ENCODE measurements around the gene FXYD1.

- TF ChIP-seq, protein P1, sequence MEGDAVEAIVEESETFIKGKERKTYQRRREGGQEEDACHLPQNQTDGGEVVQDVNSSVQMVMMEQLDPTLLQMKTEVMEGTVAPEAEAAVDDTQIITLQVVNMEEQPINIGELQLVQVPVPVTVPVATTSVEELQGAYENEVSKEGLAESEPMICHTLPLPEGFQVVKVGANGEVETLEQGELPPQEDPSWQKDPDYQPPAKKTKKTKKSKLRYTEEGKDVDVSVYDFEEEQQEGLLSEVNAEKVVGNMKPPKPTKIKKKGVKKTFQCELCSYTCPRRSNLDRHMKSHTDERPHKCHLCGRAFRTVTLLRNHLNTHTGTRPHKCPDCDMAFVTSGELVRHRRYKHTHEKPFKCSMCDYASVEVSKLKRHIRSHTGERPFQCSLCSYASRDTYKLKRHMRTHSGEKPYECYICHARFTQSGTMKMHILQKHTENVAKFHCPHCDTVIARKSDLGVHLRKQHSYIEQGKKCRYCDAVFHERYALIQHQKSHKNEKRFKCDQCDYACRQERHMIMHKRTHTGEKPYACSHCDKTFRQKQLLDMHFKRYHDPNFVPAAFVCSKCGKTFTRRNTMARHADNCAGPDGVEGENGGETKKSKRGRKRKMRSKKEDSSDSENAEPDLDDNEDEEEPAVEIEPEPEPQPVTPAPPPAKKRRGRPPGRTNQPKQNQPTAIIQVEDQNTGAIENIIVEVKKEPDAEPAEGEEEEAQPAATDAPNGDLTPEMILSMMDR (IDR thresholded peaks at IDR 0.05): no peak
- TF ChIP-seq POLR2A (IDR thresholded peaks at IDR 0.05): no peak
Measured at GRCh38 chr19:35132254-35132653, 6.4 kb upstream of the FXYD1 start.

All from esophagus squamous epithelium (tissue), 4 donors.